GM18526 (cell line): ENCODE data around the gene ARMC5.

Experiments used
- POLR2A ChIP-seq: IDR thresholded peaks from 3 replicates; pipeline ENCODE4 v1.6.1; 2011; ENCODE audit not compliant: insufficient read length; ENCODE audit errors: extremely low read depth

Gene ARMC5

GRCh38 chr16:31483081-31483480 is 23.8 kb downstream of the ARMC5 start, which contains the start of gene SLC5A2:
Gene SLC5A2 (plus strand): TSS chr16:31483123. CDS start chr16:31483137, 14 bp downstream.
- TF ChIP-seq POLR2A, result no peak

- no peak for TF ChIP-seq POLR2A
Measured at GRCh38 chr16:31484491-31485171, 25.3 kb downstream of the ARMC5 start.

GRCh38 chr16:31485571-31485970 is 26.3 kb downstream of the ARMC5 start:
- TF ChIP-seq POLR2A, result no peak

GRCh38 chr16:31486045-31486444 is 26.7 kb downstream of the ARMC5 start:
- TF ChIP-seq POLR2A, result no peak

- TF ChIP-seq POLR2A, result no peak
Measured at GRCh38 chr16:31487071-31487719, 27.9 kb downstream of the ARMC5 start.

- TF ChIP-seq POLR2A, result no peak
Measured at GRCh38 chr16:31487720-31488467, 28.6 kb downstream of the ARMC5 start.

GRCh38 chr16:31488468-31489297 is 29.4 kb downstream of the ARMC5 start:
- TF ChIP-seq POLR2A, result no peak

GRCh38 chr16:31489298-31489564 is 29.9 kb downstream of the ARMC5 start:
- TF ChIP-seq POLR2A, result no peak

- no peak for TF ChIP-seq POLR2A
Measured at GRCh38 chr16:31489616-31490584, 30.6 kb downstream of the ARMC5 start.

- no peak for TF ChIP-seq POLR2A
Measured at GRCh38 chr16:31491778-31492418, 32.6 kb downstream of the ARMC5 start.

GRCh38 chr16:31493506-31494125 is 34.3 kb downstream of the ARMC5 start:
- TF ChIP-seq POLR2A, result no peak

- no peak for TF ChIP-seq POLR2A
Measured at GRCh38 chr16:31496670-31497069, 37.4 kb downstream of the ARMC5 start.

- no peak for TF ChIP-seq POLR2A
Measured at GRCh38 chr16:31498493-31498892, 39.2 kb downstream of the ARMC5 start.

GRCh38 chr16:31499928-31500327 is 40.6 kb downstream of the ARMC5 start:
- no peak for TF ChIP-seq POLR2A
